HG02588 (cell line): ENCODE results near the gene LRIT1.

ENCODE experiments used
- ATAC-seq: cut with Tn5 transposase; IDR thresholded peaks from one replicate; pipeline ENCODE4 v1.9.1; 2021; ENCODE audit warnings: mild to moderate bottlenecking, moderate library complexity; ENCODE audit not compliant: unreplicated experiment

Gene LRIT1

GRCh38 chr10:84217746-84218145, 23.6 kb downstream of the LRIT1 start:
- ATAC-seq, result no peak

DNA sequence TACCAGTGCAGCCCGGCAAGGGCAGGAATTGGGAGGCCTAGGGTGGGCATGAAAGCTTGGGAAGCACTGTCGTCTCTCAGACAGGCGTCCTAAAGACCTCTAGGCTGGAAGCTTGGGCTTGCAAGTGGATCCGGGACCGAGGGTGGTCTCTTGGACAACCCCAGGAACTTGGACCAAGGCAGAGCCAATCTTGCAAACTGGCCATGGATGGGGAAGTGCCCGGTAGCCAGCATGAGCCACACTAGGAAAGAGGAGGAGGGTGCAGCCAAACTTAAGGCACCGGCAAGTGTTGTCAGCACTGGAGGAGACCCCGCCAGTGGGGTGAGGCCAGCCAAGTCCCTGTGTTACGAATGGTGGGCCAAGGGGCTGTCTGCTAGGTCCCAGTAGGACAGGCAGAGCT, 24.5 kb downstream of the LRIT1 start:
- ATAC-seq, result no peak

- peak; percentile 83 for ATAC-seq
Measured at GRCh38 chr10:84214612-84215235, 26.6 kb downstream of the LRIT1 start.

GRCh38 chr10:84214046-84214572, 27.2 kb downstream of the LRIT1 start:
- peak; percentile 19 for ATAC-seq

DNA sequence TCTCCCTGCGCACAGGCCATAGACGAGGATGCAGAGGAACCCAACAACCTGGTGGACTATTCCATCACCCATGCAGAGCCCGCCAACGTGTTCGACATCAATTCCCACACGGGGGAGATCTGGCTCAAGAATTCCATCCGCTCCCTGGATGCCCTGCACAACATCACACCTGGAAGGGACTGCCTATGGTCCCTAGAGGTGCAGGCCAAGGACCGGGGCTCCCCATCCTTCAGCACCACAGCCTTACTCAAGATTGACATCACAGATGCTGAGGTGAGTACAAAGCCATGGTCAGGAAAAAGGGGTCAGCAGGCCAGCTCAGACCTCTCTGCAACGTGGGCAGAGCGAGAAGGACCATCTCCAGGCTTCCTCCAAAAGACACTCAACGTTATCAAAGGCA, 28.3 kb downstream of the LRIT1 start:
- ATAC-seq, result no peak

- ATAC-seq, result no peak
Measured at GRCh38 chr10:84212014-84212413, 29.3 kb downstream of the LRIT1 start.

DNA sequence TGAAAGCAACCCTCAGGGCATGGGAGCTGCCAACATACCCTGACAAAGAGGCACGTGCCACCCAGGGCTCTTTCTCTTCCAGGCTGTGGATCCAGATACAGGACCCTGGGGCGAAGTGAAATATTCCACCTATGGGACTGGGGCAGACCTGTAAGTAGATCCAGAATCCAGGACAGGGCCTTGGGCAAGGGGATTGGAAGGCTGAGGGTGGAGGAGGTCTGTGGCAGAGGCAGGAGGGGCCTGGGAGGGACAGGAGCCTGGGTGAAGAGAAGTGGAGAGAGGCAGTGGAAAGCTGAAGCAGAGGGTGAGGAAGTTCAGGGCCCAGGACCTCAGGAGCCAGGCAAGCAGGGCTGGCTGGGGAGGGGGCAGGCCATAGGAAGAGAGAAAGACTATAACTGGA, 29.8 kb downstream of the LRIT1 start:
- no peak for ATAC-seq

GRCh38 chr10:84208023-84208422, 33.3 kb downstream of the LRIT1 start:
- no peak for ATAC-seq

- no peak for ATAC-seq
Measured at GRCh38 chr10:84205853-84206525, 35.4 kb downstream of the LRIT1 start.

GRCh38 chr10:84205049-84205852, 36.1 kb downstream of the LRIT1 start:
- ATAC-seq, result peak; percentile 75

DNA sequence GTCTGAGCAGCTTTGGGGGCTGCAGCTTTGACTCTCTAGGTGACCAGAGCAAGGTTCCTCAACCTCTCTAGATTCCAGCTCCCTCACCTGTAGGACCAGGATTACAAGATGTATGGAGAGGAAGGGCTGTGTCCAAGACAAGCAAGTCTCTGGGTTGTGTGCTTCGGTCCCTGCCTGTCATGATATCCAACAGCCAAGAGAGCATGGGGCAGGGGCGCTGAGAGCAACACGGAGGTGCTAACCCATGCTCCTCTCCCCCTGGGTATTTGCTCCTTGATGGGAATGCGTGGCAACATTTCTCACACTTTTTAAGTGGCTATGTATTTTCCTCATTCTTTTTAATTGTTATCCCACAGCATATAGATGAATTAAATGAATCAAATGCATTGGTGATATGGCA, 36.7 kb downstream of the LRIT1 start:
- no peak for ATAC-seq

DNA sequence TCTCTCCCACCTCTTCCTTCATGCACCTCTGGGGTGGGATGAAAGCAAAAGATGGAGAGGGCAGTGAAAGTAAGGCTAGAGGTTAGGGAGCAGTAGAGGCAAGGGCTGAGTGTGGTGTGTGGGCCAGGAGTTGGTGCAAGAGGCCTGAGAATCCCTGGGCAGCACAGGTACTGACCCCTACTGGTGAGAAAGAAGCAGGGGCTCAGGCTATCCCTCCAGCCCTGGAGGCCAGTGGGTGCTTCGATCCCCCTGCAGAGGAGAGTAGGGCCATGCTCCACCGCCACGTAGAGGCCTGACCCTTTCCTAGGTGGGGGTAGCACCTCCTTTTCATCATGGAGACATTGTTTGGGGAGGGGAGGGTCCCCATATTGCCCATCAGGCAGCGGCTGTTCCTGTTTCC, 37.2 kb downstream of the LRIT1 start:
- ATAC-seq, result peak; percentile 66

GRCh38 chr10:84202349-84202748, 39.0 kb downstream of the LRIT1 start:
- no peak for ATAC-seq

- ATAC-seq, result no peak
Measured at GRCh38 chr10:84201682-84202081, 39.7 kb downstream of the LRIT1 start.

DNA sequence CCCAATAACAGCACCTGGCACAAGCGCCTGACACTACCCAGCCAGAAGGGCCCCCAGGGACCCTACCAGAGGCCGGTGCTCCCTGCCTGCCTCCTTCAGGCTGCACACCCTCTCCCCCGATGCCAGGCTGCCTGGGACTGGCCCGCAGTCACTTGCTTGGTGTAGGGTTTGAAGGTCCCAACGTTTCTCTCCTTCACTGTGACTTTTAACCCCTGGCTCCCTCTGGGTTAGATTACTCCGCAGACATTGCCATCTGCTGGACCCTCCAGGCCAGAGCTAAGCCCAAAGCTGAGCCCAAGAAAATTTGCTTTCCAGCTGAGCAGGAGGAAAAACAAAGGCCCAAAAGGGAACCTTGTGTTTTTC, 40.1 kb downstream of the LRIT1 start:
- no peak for ATAC-seq

GRCh38 chr10:84200537-84201243, 40.7 kb downstream of the LRIT1 start:
- ATAC-seq, result no peak

DNA sequence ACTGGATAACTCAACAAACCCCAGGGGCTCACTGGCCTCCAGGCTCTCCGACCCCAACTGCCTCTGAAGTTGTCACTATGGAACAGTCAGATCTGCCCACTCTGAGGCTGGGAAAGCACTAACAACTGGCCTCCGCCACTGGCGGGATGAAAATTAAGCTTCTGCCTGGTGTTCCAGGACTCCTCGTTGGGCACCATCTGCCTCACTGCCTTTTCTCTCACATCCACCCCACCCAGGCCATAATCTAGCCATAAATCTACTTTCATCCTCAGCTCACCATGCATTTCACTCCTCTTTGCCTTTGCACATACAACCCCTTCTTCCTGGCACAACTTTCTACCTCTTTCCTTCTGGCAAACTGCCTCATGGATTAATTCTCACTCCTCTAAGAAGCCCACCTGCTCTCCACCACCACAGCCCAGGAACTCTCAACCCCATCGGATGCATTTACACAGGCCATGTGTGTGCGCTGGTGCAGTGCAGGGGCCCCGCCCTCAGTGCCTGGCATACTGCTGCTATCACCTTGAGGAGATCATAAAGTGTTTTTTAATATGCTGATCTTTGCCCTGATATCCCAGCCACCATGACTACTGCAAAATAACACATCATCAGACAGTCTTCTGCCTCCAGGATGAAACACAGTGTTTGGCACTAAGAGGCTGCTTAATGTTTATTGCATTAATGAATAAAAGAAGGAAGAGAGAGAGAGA, 43.0 kb downstream of the LRIT1 start:
- no peak for ATAC-seq

DNA sequence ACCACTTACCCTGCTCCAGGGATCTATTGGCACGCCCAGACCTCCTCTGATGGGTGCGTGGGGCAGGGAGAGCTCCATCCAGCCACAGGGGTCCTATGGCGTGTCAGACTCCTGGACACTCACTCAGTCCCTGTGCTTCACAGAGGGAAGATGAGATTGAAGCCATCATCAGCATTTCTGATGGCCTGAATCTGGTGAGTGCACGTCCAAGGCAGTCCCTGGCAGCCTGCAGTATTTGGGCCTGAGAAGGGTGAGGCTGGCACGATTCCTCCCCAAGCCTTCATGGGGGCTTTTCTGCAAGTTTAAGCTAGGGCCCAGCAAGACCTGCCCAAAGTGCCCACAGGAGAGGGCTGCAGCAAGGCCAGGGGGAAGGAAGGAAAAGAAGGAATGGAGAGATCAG, 43.7 kb downstream of the LRIT1 start:
- ATAC-seq, result no peak

DNA sequence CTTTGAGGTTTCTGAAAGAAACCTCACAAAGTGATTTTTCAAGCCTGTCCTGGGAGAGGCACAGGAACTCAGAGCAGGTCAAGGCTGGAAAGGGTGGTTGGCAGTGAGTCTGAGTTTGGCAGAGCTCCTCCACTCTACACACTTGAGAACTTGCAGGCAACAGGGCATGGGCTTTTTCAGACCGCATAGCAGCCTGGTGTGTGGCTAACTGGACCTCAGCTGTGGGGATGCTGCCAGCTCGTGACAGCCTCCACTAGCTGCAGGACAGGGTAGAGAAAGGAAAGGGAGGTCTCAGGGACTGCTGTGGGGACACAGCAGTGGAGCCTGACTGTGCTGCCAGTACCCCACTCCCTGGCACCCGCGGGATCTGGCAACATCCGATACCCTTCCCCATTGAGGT, 44.4 kb downstream of the LRIT1 start:
- ATAC-seq, result no peak

GRCh38 chr10:84196083-84196482, 45.3 kb downstream of the LRIT1 start:
- ATAC-seq, result no peak
